ENCODE measurements around the gene PDE3B.
"Not testable (repeated sequence)": the region's sequence is repeated elsewhere in the genome, so short reads cannot be mapped to it uniquely, and the experiment has no call there.

PDE3B gene

GRCh38 chr11:14678350-14678749 is 34.7 kb downstream of the PDE3B start:
- DNase-seq (ENCODE audit: low read depth) = no peak
- TF ChIP-seq CTCF (IDR thresholded peaks at IDR 0.05; ENCODE audit: insufficient read depth, low read depth, low read length, missing control alignments) = no peak
- no peak overlapping the region for H3K4me3 ChIP-seq (ENCODE audit: low read length)

- no peak overlapping the region for H3K4me3 ChIP-seq (ENCODE audit: low read length)
- no peak for DNase-seq (ENCODE audit: low read depth)
- no peak for TF ChIP-seq CTCF (IDR thresholded peaks at IDR 0.05; ENCODE audit: insufficient read depth, low read depth, low read length, missing control alignments)
Observed at GRCh38 chr11:14679662-14680061, 36.1 kb downstream of the PDE3B start.

GRCh38 chr11:14684234-14684915 is 40.8 kb downstream of the PDE3B start:
- H3K4me3 ChIP-seq (ENCODE audit: low read length) = not testable (repeated sequence)

GRCh38 chr11:14687456-14687855 is 43.9 kb downstream of the PDE3B start:
- TF ChIP-seq CTCF (IDR thresholded peaks at IDR 0.05; ENCODE audit: insufficient read depth, low read depth, low read length, missing control alignments) = no peak
- DNase-seq (ENCODE audit: low read depth) = no peak
- no peak overlapping the region for H3K4me3 ChIP-seq (ENCODE audit: low read length)

More at GRCh38 chr11:14684234-14684915, 40.8 kb downstream of the PDE3B start:
- DNase-seq (ENCODE audit: low read depth) = not testable (repeated sequence)

- no peak for TF ChIP-seq CTCF (IDR thresholded peaks at IDR 0.05; ENCODE audit: insufficient read depth, low read depth, low read length, missing control alignments)
- no peak overlapping the region for H3K4me3 ChIP-seq (ENCODE audit: low read length)
- DNase-seq (ENCODE audit: low read depth) = no peak
Observed at GRCh38 chr11:14687943-14688627, 44.5 kb downstream of the PDE3B start.

GRCh38 chr11:14695656-14696055 is 52.1 kb downstream of the PDE3B start:
- H3K4me3 ChIP-seq (ENCODE audit: low read length); DNase-seq (ENCODE audit: low read depth): not testable (repeated sequence)

- no peak for DNase-seq (ENCODE audit: low read depth)
- no peak for TF ChIP-seq CTCF (IDR thresholded peaks at IDR 0.05; ENCODE audit: insufficient read depth, low read depth, low read length, missing control alignments)
- no peak overlapping the region for H3K4me3 ChIP-seq (ENCODE audit: low read length)
Observed at GRCh38 chr11:14698771-14699170, 55.2 kb downstream of the PDE3B start.

GRCh38 chr11:14700593-14700992 is 57.0 kb downstream of the PDE3B start:
- DNase-seq (ENCODE audit: low read depth) = no peak
- TF ChIP-seq CTCF (IDR thresholded peaks at IDR 0.05; ENCODE audit: insufficient read depth, low read depth, low read length, missing control alignments) = no peak
- no peak overlapping the region for H3K4me3 ChIP-seq (ENCODE audit: low read length)

Measured in epithelial cell of esophagus (primary cell).